ENCODE data around the gene FIG4.
"Not testable (repeated sequence)": the region's sequence is repeated elsewhere in the genome, so short reads cannot be mapped to it uniquely, and the experiment has no call there.

The FIG4 gene

DNA sequence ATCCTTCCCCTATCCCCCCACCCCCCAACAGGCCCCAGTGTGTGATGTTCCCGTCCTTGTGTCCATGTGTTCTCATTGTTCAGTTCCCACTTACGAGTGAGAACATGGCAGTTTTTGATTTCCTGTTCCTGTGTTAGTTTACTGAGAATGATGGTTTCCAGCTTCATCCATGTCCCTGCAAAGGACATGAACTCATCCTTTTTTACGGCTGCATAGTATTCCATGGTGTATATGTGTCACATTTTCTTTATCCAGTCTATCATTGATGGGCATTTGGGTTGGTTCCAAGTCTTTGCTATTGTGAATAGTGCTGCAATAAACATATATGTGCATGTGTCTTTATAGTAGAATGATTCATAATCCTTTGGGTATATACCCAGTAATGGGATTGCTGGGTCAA is 53.7 kb downstream of the FIG4 start:
- in situ Hi-C loops (cut with MboI; ENCODE audit: low sequenced_read_pairs) = not testable (repeated sequence)

DNA sequence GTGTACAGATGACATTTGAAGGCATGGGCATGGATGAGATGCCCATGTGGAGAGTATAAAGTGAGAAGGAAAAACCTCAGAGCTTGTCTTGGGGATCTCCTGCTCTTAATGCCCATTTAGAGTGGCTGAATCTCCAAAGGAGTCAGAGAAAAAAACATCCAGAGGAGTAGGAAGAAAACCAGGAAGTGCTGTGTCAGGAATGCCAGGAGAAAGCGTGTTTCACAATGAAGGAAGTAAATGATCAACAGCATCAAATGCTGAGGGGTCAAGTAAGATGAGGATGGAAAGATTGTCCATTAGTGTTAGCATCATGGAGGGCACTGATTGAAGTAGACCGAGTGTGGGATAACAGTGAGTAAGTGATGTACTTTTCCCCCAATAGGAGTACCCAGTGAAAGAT is 56.1 kb downstream of the FIG4 start:
- in situ Hi-C loops (cut with MboI; ENCODE audit: low sequenced_read_pairs) = no loop called here

DNA sequence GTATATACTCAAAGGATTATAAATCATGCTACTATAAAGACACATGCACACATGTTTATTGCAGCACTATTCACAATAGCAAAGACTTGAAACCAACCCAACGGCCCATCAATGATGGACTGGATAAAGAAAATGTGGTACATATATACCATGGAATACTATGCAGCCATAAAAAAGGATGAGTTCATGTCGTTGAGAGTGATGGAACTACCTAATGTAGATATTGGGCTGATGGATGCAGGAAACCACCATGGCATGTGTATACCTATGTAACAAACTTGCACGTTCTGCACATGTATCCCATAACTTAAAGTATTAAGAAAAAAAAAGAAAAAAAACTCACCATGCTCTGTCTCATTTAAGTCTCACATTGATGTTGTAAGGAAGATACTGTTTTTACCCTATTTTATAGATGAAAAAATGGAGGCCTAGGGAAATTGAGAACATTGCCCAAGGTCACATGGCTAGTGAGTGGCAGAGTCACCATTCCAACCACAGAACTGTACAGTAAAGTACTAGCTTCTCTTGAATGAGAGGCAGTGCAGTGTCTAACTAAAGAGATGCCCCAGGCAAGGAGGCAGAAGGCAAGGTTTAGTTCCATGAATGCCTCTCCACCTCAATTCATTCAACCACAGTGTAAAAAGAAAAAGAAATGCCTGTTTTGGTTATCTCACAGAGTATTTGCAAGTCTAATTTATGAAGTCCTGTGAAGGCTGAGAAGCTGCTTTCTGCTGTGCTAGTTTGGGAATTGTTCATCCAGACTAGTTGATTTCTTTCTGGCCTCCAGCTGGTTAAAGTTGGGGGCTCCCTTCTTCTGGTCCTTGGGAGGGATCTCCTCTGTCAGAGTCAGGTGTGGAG is 68.2 kb downstream of the FIG4 start:
- in situ Hi-C loops (cut with MboI; ENCODE audit: low sequenced_read_pairs) = no loop called here

DNA sequence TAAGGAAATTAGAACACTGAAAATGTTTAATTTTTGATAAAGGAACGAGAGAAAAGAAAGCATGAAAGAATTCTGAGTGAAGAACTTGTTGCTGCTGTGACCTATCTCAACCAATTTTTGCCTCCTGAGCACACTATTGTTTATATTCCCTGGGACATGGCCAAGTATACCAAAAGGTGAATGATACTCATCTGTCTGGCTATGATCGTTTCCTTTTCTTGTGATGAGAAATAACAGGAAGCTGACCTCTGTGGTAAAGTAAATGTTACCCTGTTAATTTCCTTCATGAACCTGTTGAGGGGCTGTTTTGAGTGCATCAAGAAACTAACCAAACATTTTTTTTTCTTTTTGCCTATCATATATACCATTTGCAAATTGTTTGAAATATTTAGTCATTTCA is 69.1 kb downstream of the FIG4 start:
- in situ Hi-C loops (cut with MboI; ENCODE audit: low sequenced_read_pairs) = no loop called here

DNA sequence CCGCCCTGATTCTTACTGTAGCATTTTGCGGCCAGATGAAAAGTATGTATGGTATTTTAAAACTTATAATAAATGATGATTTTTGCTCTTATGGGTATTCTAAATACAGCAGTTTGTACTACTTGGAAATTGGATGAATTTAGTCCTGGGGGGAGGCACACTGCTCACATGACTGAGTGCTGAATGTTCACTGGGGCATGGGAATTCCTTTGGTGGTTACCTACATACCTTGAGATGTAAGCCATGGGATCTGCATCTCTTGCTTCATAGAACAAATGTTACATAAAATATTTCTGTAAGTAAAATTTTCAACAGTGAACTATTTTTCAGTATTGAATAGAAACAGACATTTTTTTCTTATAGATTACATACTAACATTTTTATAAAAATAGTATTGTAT is 71.1 kb downstream of the FIG4 start:
- in situ Hi-C loops (cut with MboI; ENCODE audit: low sequenced_read_pairs) = no loop called here

DNA sequence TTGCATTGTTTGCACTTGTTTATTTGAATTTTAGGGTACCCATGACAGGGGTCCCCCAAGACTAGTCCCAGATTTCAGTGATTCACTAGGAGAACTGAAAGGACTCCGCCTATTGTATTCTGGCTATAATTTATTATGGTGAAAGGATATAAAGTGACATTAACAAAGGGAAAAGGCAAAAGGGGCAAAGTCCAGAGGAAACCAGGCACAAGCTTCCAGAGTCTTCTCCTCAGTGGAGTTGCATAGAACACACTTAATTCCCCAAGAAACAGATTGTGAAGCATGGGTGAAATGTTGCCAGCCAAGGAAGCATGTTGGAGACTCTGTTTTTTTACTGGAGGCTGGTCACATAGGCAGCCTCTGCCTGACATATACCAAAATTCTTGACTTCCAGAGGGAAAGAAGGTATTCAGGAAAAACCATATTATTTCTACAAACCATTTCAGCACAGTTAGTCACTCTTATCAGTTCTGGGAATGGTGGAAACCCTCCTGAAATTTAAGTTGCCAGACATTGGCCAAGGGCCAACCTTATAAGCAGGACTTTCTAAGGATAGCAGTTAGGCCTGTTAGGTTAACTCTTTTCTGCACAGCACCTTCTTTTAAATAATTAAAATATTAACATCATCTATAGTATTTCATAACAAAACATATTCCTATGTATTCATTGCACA is 71.8 kb downstream of the FIG4 start:
- in situ Hi-C loops (cut with MboI; ENCODE audit: low sequenced_read_pairs) = no loop called here

DNA sequence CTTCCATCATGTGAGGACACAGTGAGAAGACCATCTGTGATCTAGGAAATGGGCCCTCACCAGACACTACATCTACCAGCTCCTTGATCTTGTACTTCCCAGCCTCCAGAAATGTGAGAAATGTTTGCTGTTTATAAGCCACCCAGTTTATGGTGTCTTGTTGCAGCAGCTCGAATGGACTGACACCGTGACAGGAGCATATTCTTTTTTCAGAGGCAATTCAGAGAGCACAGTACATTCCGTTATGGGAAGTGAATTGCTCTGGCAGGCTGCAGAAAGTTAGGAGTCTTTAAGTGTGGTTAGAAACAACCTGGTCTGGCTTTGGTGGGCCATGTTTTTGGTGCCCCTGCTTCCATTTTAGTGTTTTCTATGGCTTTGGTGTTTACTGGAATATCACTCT is 75.1 kb downstream of the FIG4 start:
- in situ Hi-C loops (cut with MboI; ENCODE audit: low sequenced_read_pairs) = no loop called here

DNA sequence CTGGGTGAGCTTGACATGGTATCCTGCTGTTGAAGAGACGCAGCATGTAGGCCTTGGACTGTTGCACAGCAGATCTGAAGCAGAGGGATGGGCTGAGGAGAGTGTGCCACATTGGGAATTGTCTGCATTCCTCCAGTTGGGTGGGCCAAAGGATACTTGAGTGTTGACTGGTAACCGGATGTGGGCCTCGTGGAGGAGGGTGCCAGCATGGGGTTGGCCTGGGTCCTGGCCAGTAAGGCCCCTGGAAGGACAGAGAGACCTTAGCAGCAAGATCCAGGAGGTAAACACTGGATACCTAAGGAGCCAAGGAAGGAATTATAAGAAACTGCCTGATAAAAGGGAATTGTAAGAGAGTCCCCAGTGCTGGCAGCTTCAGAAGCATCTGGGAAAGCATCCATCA is 76.9 kb downstream of the FIG4 start:
- in situ Hi-C loops (cut with MboI; ENCODE audit: low sequenced_read_pairs) = no loop called here

DNA sequence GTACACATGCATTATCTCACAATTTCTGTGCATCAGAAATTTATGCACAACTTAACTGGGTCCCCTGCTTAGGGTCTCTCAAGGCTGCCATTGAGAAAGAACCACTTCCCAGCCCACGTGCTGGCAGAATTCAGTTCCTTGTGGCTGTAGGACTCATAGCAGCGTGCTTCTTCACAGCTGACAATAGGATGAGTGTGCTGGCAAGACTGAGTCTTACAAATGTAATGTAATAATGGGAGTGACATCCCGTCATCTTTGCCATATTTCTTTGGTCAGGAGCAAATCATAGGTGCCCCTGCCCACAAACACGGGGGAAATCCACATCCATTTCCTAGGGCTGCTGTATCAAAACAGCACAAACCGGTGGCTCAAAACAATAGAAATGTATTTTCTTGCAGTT is 77.4 kb downstream of the FIG4 start:
- in situ Hi-C loops (cut with MboI; ENCODE audit: low sequenced_read_pairs) = no loop called here

DNA sequence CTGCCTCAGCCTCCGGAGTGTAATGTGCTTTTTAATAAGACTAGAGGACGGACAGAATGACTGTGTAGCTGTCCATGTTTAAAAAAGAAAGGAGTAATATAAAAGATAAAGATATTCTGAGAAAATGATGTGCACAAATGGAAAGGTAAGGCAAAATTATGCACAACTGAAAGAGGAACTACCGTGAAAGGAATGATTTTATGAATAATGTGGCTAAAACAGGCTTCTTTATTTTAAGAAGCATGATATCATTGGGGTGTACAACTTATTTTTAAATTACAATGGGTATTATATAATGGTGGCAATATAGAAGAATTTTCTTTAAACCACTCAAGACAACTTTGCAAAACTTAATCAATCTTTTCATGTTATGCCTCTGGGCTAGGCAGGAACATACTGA is 78.1 kb downstream of the FIG4 start:
- in situ Hi-C loops (cut with MboI; ENCODE audit: low sequenced_read_pairs) = no loop called here

DNA sequence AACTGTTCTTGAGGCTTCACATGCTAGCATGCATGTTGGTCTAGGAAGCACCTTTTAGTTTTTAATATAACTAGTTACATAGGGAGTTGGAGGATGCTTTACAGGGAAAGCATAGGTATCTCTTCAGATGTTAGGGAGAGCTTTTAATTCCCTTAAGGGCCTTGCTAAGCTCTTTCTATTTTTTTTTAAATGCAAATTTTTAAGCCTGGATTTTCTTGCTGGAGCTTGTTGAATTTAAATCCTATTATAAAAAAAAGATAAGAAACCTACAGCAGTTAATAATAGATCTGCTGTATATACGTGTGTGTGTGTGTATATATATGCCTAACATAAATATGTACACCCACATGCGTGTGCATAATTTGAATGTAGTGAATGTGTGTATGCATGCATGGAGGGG is 79.0 kb downstream of the FIG4 start:
- in situ Hi-C loops (cut with MboI; ENCODE audit: low sequenced_read_pairs) = no loop called here

DNA sequence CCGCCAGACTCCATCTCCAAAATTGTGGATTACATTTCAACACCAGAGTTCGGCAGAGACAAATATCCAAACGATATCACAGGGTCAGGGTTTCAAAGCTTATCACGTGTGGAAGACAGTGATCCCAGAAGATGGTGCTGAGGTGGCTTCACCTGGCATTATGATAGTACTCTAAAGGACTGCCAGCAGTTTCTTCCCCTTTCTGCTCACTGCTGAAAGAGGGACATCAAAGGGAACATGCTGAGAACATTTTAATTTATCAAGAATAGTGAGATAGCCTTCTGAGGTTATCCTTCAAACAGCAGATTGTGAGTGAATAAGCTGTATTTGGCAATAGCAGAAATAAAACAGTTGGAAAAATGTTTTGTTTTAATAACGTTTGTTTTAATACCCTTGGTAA is 79.7 kb downstream of the FIG4 start:
- in situ Hi-C loops (cut with MboI; ENCODE audit: low sequenced_read_pairs) = no loop called here

DNA sequence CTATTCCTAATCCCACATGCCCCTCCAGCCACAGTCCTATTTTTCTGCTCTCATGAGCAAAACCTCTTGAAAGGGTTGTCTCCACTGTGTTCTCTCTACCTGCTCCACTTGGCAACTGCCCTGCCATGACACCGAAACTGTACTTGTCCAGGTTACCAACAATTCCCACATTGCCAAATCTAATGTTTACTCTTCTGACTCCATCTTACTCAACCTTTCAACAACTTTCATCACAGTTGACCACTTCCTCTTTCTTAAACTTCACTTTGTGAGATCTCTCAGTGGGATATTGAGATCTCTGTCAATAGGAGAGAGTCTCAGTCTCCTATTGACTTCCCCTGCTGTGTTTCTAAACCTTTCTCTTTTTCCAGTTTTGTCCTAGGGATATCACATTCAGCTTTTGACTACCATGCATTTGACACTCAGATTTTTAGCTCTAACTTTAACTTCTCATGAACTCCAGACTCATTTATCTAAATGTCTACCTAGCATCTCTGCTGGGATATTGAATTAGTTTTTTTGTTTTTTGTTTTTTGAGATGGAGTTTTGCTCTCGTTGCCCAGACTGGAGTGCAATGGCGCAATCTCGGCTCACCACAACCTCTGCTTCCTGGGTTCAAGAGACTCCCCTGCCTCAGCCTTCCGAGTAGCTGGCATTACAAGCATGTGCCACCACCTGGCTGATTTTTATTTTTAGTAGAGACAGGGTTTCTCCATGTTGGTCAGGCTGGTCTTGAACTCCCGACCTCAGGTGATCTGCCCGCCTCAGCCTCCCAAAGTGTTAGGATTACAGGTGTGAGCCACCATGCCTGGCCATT is 81.1 kb downstream of the FIG4 start:
- in situ Hi-C loops (cut with MboI; ENCODE audit: low sequenced_read_pairs) = not testable (repeated sequence)

DNA sequence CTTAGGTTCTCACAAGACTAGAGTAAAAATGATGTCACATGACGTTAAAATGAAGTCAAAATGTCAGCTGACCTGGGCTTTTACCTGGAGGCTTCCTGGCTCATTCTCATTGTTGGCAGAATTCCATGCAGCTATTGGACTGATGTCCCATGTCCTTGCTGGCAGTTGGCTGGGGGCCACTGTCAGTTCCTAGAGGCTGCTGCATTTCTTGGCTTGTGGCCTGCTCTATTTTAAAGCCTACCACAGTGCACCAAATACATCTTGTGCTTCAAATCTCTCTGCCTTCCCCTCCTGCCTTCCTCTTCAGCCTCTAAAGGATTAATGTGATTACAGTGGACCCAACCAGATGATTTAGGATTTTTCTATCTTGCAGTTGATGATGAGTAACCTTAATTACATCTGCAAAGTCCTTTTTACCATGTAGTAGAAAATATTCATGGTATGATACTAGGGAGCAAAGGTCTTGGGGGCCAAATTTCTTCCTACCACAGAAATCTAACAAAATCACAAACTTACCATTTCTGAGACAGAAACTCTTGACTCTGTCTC is 81.9 kb downstream of the FIG4 start:
- in situ Hi-C loops (cut with MboI; ENCODE audit: low sequenced_read_pairs) = no loop called here

DNA sequence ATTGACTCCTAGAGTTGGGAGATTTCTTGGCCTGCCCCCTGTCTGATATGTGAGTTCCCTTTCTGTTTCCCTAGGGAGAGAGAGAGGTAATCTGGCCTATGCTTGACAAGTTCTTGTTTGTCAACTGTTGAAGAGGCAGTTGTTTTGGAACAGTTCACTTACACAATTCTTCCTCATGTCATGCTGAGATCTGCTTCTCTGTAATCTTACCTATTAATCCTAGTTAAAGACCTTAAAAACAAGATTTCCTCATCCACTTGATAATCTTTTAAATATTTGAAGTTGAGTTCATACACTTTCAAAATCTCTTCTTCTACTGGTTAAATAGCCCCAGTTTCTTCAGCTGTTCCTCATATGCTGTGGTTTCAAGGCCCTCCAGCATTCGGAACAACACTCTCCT is 89.9 kb downstream of the FIG4 start:
- in situ Hi-C loops (cut with MboI; ENCODE audit: low sequenced_read_pairs) = no loop called here

DNA sequence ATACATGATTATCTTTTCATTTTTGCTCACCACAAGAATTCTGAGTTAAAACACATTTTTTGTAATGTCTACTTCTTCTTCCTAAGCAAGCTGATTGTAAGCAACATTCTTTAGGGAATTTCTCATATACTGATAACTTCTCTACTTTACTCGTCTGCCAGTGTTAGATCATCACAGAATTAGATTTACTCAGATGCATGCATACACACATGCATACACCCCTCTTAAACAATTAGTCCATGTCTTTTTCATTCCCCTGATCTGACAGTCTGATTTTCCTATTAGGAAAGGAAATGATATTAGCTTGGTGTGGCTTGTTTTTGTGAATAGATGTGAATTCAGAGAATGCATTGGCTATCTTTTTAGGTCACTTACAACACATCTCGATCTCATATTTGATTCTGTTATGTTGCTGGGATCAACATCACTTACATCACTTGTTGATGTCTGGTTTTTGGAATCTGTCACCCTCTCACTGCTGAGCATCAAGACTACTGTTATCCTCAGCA is 91.4 kb downstream of the FIG4 start:
- in situ Hi-C loops (cut with MboI; ENCODE audit: low sequenced_read_pairs) = no loop called here

DNA sequence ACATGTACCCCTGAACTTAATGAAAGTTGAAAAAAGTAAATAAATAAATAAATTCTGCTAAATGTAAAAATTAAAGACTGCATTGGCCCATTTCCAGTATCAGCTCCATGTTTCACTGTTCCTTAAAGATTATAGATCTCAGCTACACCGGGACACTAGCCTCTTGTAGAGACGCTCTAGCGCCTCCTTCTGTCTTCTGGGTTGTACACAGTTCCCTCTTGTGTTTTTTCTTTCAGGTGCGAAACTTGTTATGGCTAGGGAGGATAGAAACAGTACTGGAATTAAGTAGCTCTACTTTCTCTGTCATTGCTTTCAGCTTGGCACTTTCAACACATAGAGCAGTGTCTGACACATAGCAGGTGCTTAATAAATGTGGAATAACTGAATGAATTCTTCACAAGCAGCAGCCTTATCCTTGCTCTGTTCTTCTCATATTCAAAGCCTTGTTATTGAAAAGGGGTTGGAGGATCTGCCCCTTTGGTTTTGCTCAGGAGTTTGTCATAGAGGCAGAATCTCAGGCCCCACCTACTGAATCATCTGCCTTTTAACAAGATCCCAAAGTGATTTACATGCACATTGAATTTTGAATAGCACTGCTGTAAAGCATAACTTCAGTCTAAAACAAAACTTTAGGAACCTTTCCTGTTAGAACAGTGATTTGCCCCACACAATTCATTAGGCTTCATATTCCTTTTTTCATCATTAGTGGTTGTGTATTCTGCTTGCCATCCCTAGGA is 92.3 kb downstream of the FIG4 start:
- in situ Hi-C loops (cut with MboI; ENCODE audit: low sequenced_read_pairs) = no loop called here

DNA sequence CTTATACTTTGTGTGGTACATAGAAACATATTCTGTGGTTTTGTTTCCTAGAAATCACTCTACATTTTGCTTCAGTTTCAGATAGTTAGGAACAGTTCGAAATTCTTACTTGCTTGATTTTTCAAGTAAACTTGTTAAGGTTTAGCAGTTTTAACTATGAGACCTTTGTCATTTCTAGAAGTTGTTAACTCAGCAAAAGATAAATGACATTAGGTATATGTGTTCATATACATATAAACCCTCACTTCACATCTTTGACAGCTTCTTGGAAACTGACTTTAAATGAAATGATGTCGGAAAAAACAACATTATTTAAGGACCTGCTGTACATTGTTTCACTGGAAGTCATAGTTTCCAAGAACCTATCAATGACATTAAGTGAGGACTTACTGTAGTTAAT is 96.2 kb downstream of the FIG4 start:
- in situ Hi-C loops (cut with MboI; ENCODE audit: low sequenced_read_pairs) = no loop called here

DNA sequence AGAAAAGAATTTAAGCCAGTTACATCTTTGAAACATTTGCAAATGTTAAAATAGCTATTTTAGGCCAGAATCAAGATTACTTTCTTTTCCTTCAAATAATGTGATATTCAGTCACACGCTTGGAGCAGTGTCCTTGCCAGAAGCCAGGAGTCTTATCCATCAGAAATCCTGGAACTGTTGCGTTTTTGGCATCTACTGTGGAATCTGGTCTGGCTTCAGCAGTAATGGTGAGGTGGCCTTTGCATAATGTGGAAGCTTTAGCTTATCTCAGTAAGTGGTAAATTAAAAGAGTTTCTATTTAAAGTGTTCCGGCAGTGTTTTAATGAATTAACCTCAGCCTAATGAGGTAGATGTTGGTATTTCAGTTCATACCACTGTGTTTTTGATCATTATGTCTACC is 97.6 kb downstream of the FIG4 start:
- in situ Hi-C loops (cut with MboI; ENCODE audit: low sequenced_read_pairs) = no loop called here

DNA sequence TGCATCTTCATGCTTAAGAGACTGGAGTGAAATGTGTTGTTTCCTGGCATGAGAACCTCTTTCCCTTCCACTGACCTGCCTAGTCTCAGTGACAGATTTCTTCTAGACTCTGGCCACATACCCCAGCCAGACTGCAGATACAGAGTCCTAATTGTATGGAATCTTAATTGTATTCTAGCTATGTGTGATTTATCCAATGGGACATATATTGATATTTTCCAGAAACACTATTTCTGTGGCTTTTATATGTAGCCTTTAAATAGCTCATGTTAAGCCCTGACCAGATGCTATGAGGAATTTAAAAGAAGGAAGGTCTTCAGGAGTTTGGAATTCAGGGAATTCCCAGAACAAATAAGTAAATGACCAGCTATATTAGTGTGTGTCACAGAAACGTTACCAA is 99.0 kb downstream of the FIG4 start:
- in situ Hi-C loops (cut with MboI; ENCODE audit: low sequenced_read_pairs) = no loop called here

DNA sequence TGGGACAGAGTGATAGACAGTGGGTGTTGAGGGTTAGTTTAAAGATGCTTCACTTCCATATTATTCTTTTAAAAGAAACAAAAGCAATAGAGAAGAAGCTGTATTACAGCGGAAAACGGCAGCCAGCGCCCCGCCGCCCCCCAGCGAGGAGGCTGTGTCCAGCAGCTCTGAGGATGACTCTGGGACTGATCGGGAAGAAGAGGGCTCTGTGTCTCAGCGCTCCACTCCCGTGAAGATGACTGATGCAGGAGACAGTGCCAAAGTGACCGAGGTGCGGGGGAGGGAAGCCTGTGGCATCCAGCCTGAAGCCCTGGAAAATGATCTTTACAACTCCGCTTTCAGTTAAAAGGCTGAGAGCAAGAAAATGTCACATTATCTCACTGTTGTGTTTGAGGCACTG is 100.2 kb downstream of the FIG4 start:
- in situ Hi-C loops (cut with MboI; ENCODE audit: low sequenced_read_pairs) = no loop called here
